Measurements from ENCODE around the gene ADCY1. TPM values are rescaled to one million over a fixed set of nuclear protein-coding genes. Genes with fewer than 3 reads are reported as not detected.

Gene ADCY1
- total and polyA plus RNA-seq, 12 donors = 0.46 to 8.6 (median 3.4) TPM

GRCh38 chr7:45702751-45703150 lies 128.6 kb downstream of the ADCY1 start:
- WGBS, 2 donors = 94 to 97% methylated on average over 5 of the region's 5 CpGs
- intact Hi-C loops (cut with DNase I) = no loop called here
- Histone ChIP-seq H3K36me3 (peaks cover 0 to 6% (median 0%) of the 10 kb centered on the region in 9 donors), H3K27ac (no peak overlapping the region), H3K4me3 (no peak overlapping the region), H3K4me1 (peaks cover 0 to 15% (median 8%) of the 10 kb centered on the region in 9 donors), H3K9me3 (no peaks in the 10 kb centered on the region), H3K27me3 (no peaks in the 10 kb centered on the region)
- no peak for ATAC-seq
- TF ChIP-seq, protein P1, sequence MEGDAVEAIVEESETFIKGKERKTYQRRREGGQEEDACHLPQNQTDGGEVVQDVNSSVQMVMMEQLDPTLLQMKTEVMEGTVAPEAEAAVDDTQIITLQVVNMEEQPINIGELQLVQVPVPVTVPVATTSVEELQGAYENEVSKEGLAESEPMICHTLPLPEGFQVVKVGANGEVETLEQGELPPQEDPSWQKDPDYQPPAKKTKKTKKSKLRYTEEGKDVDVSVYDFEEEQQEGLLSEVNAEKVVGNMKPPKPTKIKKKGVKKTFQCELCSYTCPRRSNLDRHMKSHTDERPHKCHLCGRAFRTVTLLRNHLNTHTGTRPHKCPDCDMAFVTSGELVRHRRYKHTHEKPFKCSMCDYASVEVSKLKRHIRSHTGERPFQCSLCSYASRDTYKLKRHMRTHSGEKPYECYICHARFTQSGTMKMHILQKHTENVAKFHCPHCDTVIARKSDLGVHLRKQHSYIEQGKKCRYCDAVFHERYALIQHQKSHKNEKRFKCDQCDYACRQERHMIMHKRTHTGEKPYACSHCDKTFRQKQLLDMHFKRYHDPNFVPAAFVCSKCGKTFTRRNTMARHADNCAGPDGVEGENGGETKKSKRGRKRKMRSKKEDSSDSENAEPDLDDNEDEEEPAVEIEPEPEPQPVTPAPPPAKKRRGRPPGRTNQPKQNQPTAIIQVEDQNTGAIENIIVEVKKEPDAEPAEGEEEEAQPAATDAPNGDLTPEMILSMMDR (IDR thresholded peaks at IDR 0.05) = no peak
- DNase-seq = no peak

DNA sequence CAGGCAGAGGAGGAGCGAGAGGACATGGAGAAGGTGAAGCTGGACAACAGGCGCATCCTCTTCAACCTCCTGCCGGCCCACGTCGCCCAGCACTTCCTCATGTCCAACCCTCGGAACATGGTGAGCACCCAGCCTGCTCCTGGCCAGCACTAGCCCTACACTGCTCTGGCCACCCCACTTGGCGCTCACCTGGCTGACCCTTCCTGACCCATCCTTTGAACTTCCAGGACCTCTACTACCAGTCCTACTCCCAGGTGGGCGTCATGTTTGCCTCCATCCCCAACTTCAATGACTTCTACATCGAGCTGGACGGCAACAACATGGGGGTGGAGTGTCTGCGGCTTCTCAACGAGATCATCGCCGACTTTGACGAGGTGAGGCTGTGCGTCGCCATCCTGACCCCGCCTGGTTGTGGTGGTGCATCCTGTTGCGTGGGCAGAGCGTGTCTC lies 129.2 kb downstream of the ADCY1 start:
- H3K27me3 ChIP-seq = no peaks in the 10 kb centered on the region
- TF ChIP-seq, protein P1 (IDR thresholded peaks at IDR 0.05) = no peak
- ATAC-seq = no peak
- H3K36me3 ChIP-seq = peaks cover 0 to 8% (median 0%) of the 10 kb centered on the region in 9 donors
- no peak overlapping the region for H3K27ac ChIP-seq
- no peak overlapping the region for H3K4me3 ChIP-seq
- WGBS, 2 donors = 91 to 92% methylated on average over 20 of the region's 20 CpGs
- intact Hi-C loops (cut with DNase I) = no loop called here
- no peaks in the 10 kb centered on the region for H3K9me3 ChIP-seq
- DNase-seq = no peak
- H3K4me1 ChIP-seq = peaks cover 0 to 15% (median 8%) of the 10 kb centered on the region in 9 donors

DNA sequence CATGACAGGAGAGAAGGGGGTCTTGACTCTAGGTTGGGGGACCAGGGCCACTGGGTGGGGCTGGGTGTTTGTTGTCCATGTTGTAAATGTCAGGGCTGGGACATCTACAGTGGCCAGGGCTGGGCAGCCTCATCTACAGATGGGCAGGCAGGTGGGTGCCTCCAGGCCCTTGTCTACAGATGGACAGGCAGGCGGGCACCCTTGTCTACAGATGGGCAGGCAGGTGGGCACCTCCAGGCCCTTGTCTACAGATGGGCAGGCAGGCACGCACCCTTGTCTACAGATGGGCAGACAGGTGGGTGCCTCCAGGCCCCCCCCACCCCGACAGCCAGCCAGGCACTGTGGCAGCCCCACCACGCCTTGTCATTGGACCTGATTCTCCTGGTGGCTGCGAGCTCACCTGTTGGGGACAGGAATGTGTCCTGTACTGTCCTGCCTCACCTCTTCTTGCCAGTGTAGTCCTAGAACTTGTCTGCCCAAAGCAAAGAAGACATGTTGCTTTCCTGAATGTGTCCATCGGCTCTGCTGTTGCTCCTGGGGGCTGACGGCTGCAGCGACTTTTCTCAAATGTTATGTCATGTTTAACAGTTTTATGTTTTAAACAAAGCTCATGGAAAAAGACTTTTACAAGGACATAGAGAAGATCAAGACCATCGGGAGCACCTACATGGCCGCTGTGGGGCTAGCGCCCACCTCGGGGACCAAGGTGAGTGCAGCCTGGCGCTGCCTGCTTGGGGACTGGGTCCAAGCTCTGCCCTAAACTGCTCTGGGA lies 129.9 kb downstream of the ADCY1 start:
- H3K9me3 ChIP-seq = no peaks in the 10 kb centered on the region
- H3K36me3 ChIP-seq = peaks cover 0 to 11% (median 0%) of the 10 kb centered on the region in 9 donors
- 90 to 94% methylated on average over 13 of the region's 13 CpGs for WGBS, 2 donors
- no peaks in the 10 kb centered on the region for H3K27me3 ChIP-seq
- no peak overlapping the region for H3K27ac ChIP-seq
- DNase-seq (no peak), ATAC-seq (no peak)
- H3K4me1 ChIP-seq = peaks cover 0 to 16% (median 8%) of the 10 kb centered on the region in 9 donors
- intact Hi-C loops (cut with DNase I) = no loop called here
- no peak overlapping the region for H3K4me3 ChIP-seq
- TF ChIP-seq, protein P1 (IDR thresholded peaks at IDR 0.05) = no peak

DNA sequence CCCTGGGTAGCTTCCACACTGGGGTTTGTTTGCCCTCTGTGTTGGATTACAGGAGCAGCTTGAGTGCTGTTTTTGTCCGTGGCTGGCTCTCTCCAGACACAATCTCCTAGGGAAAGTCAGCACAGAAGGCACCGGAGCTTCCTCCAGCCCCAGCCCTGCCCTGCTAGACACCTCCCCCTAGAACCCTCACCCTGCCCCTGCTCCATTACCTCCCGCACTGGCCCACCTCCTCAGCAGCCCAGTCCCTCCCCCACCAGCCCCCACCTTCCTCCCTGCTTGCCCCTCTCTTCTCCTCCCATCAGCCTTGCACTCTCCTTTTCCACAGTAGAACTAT lies 130.5 kb downstream of the ADCY1 start:
- WGBS, 2 donors = 87 to 94% methylated on average over 3 of the region's 3 CpGs
- H3K36me3 ChIP-seq = peaks cover 0 to 11% (median 0%) of the 10 kb centered on the region in 9 donors
- intact Hi-C loops (cut with DNase I) = no loop called here
- no peak for ATAC-seq
- TF ChIP-seq, protein P1 (IDR thresholded peaks at IDR 0.05) = no peak
- no peak for DNase-seq
- no peak overlapping the region for H3K27ac ChIP-seq
- no peak overlapping the region for H3K4me3 ChIP-seq
- H3K9me3 ChIP-seq = no peaks in the 10 kb centered on the region
- no peaks in the 10 kb centered on the region for H3K27me3 ChIP-seq
- H3K4me1 ChIP-seq = peaks cover 0 to 19% (median 8%) of the 10 kb centered on the region in 9 donors
